ENCODE results near the gene FGF12.

Gene FGF12

GRCh38 chr3:192422321-192422996 is 304.9 kb downstream of the FGF12 start:
- H3K4me3 ChIP-seq (ENCODE audit: low read length): no peak overlapping the region

GRCh38 chr3:192419312-192419711 is 308.0 kb downstream of the FGF12 start:
- no peaks in the 10 kb centered on the region for H3K36me3 ChIP-seq (replicated peaks; ENCODE audit: low read depth, low read length)
- H3K9ac ChIP-seq (ENCODE audit: low read length): no peak overlapping the region
- H3K4me2 ChIP-seq (ENCODE audit: low read length): no peak overlapping the region
- H2AFZ ChIP-seq (ENCODE audit: low read depth, low read length): no peak overlapping the region
- 0 out of 2 replicates have a peak, but pooled peaks cover 6% of the 10 kb centered on the region for H3K4me1 ChIP-seq (ENCODE audit: low read length)
- H3K4me3 ChIP-seq (ENCODE audit: low read length): no peak overlapping the region
- H3K9me3 ChIP-seq (ENCODE audit: insufficient read depth, low read length): no peaks in the 10 kb centered on the region
- no peaks in the 10 kb centered on the region for H3K79me2 ChIP-seq (ENCODE audit: low read length)
- H4K20me1 ChIP-seq (ENCODE audit: insufficient read depth, low read length): no peaks in the 10 kb centered on the region
- no peak overlapping the region for H3K27ac ChIP-seq (ENCODE audit: low read length)
- no peaks in the 10 kb centered on the region for H3K27me3 ChIP-seq (ENCODE audit: low read depth, low read length)
- no peak for TF ChIP-seq EZH2phosphoT487 (IDR thresholded peaks at IDR 0.05; ENCODE audit: low read depth)
- no peak for TF ChIP-seq CTCF (IDR thresholded peaks at IDR 0.05; ENCODE audit: low read depth, low read length)

More at GRCh38 chr3:192422321-192422996, 304.9 kb downstream of the FGF12 start:
- H3K27ac ChIP-seq (ENCODE audit: low read length): no peak overlapping the region
- no peaks in the 10 kb centered on the region for H4K20me1 ChIP-seq (ENCODE audit: insufficient read depth, low read length)
- no peaks in the 10 kb centered on the region for H3K36me3 ChIP-seq (replicated peaks; ENCODE audit: low read depth, low read length)
- H3K4me1 ChIP-seq (ENCODE audit: low read length): 0 out of 2 replicates have a peak, but pooled peaks cover 6% of the 10 kb centered on the region
- no peaks in the 10 kb centered on the region for H3K9me3 ChIP-seq (ENCODE audit: insufficient read depth, low read length)
- no peaks in the 10 kb centered on the region for H3K79me2 ChIP-seq (ENCODE audit: low read length)
- TF ChIP-seq CTCF (IDR thresholded peaks at IDR 0.05; ENCODE audit: low read depth, low read length) (no peak), EZH2phosphoT487 (IDR thresholded peaks at IDR 0.05; ENCODE audit: low read depth) (no peak)
- H2AFZ ChIP-seq (ENCODE audit: low read depth, low read length): peak overlapping the region; percentile 28; the same call in 1 of the 2 replicates
- no peak overlapping the region for H3K4me2 ChIP-seq (ENCODE audit: low read length)
- no peaks in the 10 kb centered on the region for H3K27me3 ChIP-seq (ENCODE audit: low read depth, low read length)
- no peak overlapping the region for H3K9ac ChIP-seq (ENCODE audit: low read length)

GRCh38 chr3:192417559-192418055 is 309.7 kb downstream of the FGF12 start:
- no peaks in the 10 kb centered on the region for H4K20me1 ChIP-seq (ENCODE audit: insufficient read depth, low read length)
- 0 out of 2 replicates have a peak, but pooled peaks cover 6% of the 10 kb centered on the region for H3K4me1 ChIP-seq (ENCODE audit: low read length)
- H3K27me3 ChIP-seq (ENCODE audit: low read depth, low read length): no peaks in the 10 kb centered on the region
- no peak overlapping the region for H2AFZ ChIP-seq (ENCODE audit: low read depth, low read length)
- no peaks in the 10 kb centered on the region for H3K36me3 ChIP-seq (replicated peaks; ENCODE audit: low read depth, low read length)
- no peaks in the 10 kb centered on the region for H3K79me2 ChIP-seq (ENCODE audit: low read length)
- H3K9me3 ChIP-seq (ENCODE audit: insufficient read depth, low read length): no peaks in the 10 kb centered on the region
- no peak overlapping the region for H3K4me3 ChIP-seq (ENCODE audit: low read length)
- H3K9ac ChIP-seq (ENCODE audit: low read length): no peak overlapping the region
- H3K27ac ChIP-seq (ENCODE audit: low read length): no peak overlapping the region
- H3K4me2 ChIP-seq (ENCODE audit: low read length): no peak overlapping the region
- no peak for TF ChIP-seq EZH2phosphoT487 (IDR thresholded peaks at IDR 0.05; ENCODE audit: low read depth)
- no peak for TF ChIP-seq CTCF (IDR thresholded peaks at IDR 0.05; ENCODE audit: low read depth, low read length)

- Histone ChIP-seq H3K79me2 (ENCODE audit: low read length) (no peaks in the 10 kb centered on the region), H3K27ac (ENCODE audit: low read length) (no peak overlapping the region), H3K4me2 (ENCODE audit: low read length) (no peak overlapping the region), H3K4me3 (ENCODE audit: low read length) (no peak overlapping the region), H3K9me3 (ENCODE audit: insufficient read depth, low read length) (no peaks in the 10 kb centered on the region), H3K27me3 (ENCODE audit: low read depth, low read length) (no peaks in the 10 kb centered on the region), H3K4me1 (ENCODE audit: low read length) (0 out of 2 replicates have a peak, but pooled peaks cover 2% of the 10 kb centered on the region), H3K9ac (ENCODE audit: low read length) (no peak overlapping the region), H2AFZ (ENCODE audit: low read depth, low read length) (no peak overlapping the region), H4K20me1 (ENCODE audit: insufficient read depth, low read length) (no peaks in the 10 kb centered on the region), H3K36me3 (replicated peaks; ENCODE audit: low read depth, low read length) (no peaks in the 10 kb centered on the region)
- TF ChIP-seq EZH2phosphoT487 (IDR thresholded peaks at IDR 0.05; ENCODE audit: low read depth) (no peak), CTCF (IDR thresholded peaks at IDR 0.05; ENCODE audit: low read depth, low read length) (no peak)
Observed at GRCh38 chr3:192417017-192417416, 310.3 kb downstream of the FGF12 start.

Data from OCI-LY3 (cell line).